HL-60 (cell line): Measurements from ENCODE around the gene SUFU.

Source experiments
- CTCF ChIP-seq: IDR thresholded peaks from one replicate; pipeline ENCODE4 v1.5.1; 2011; ENCODE audit warnings: low read length, control low read depth, inconsistent platforms; ENCODE audit not compliant: insufficient read depth
- REST ChIP-seq: IDR thresholded peaks from 2 replicates; pipeline ENCODE4 v1.6.1; 2012; ENCODE audit warnings: low read depth; ENCODE audit not compliant: insufficient replicate concordance

GRCh38 chr10:102553771-102554170 is 50.0 kb downstream of the SUFU start:
- TF ChIP-seq CTCF (no peak), REST (no peak)
